HAP-1 (cell line): ENCODE data around the gene TBC1D21.
A peak's percentile ranks its signal among the peaks of the same experiment; 100 is the strongest.

Source experiments
- DNase-seq, 2 experiments: peaks; one replicate each; pipeline ENCODE4 v3.0.0-alpha.2; 2016 to 2020; ENCODE audit warnings: low spot score in 2 of 2
- H3K27me3 ChIP-seq: fragments of 250-450 bp; sonication (Bioruptor Pico); 2 replicates; pipeline ENCODE4 v1.5.1; 2020; ENCODE audit warnings: low read depth, mild to moderate bottlenecking, moderate library complexity
- H3K36me3 ChIP-seq: fragments of 250-450 bp; sonication (Bioruptor Pico); replicated peaks from 2 replicates; pipeline ENCODE4 v1.5.1; 2020; ENCODE audit warnings: mild to moderate bottlenecking
- H3K4me1 ChIP-seq: fragments of 250-450 bp; sonication (Bioruptor Pico); 2 replicates; pipeline ENCODE4 v1.5.1; 2020; ENCODE audit warnings: mild to moderate bottlenecking
- H3K4me3 ChIP-seq: fragments of 250-450 bp; sonication (Bioruptor Pico); 2 replicates; pipeline ENCODE4 v1.5.1; 2020; ENCODE audit warnings: mild to moderate bottlenecking, moderate library complexity
- H3K9me3 ChIP-seq: fragments of 250-450 bp; sonication (Bioruptor Pico); 2 replicates; pipeline ENCODE4 v1.5.1; 2020; ENCODE audit warnings: mild to moderate bottlenecking, moderate library complexity
- in situ Hi-C: fragments of 300-500 bp; cut with MboI; formaldehyde crosslinking; loops from 3 replicates; pipeline ENCODE4 v1.14.3; 2020; ENCODE audit warnings: low sequenced_read_pairs, inconsistent platforms, mixed read lengths

TBC1D21 gene, protein sequence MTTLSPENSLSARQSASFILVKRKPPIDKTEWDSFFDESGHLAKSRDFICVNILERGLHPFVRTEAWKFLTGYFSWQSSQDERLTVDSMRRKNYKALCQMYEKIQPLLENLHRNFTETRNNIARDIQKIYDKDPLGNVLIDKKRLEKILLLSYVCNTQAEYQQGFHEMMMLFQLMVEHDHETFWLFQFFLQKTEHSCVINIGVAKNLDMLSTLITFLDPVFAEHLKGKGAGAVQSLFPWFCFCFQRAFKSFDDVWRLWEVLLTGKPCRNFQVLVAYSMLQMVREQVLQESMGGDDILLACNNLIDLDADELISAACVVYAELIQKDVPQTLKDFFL

DNA sequence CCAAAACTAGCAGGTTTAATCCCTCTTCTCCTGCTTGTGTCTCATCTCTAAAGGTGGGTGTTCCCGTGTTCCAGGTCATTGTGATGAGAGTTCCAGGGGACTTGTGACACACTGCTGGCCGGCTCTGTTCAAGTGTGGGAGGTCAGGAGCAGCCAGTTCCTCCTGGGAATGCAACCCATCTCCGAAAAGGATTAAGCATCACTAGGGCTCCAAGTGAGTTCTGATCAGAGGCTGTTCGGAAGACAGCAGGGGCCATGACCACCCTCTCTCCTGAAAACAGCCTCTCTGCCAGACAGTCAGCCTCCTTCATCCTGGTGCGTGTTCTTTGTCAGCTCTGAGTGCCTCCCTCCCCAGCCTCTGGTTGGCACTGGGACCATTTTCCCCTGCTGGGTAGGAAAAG is at the start of gene TBC1D21:
Gene TBC1D21, plus strand, starts transcription at position 109 of the 400 bp plus-strand sequence. Its CDS starts 146 bp downstream, at position 255.
- in situ Hi-C loops = no loop called here
- peak in 1 of 2 experiments; percentile 7 for DNase-seq
- Histone ChIP-seq H3K4me1 (peaks cover 3% of the 10 kb centered on the region; the same call in 1 of the 2 replicates), H3K27me3 (peaks cover 49% of the 10 kb centered on the region), H3K36me3 (no peaks in the 10 kb centered on the region), H3K9me3 (no peaks in the 10 kb centered on the region), H3K4me3 (no peak within 1 kb of the TSS)

DNA sequence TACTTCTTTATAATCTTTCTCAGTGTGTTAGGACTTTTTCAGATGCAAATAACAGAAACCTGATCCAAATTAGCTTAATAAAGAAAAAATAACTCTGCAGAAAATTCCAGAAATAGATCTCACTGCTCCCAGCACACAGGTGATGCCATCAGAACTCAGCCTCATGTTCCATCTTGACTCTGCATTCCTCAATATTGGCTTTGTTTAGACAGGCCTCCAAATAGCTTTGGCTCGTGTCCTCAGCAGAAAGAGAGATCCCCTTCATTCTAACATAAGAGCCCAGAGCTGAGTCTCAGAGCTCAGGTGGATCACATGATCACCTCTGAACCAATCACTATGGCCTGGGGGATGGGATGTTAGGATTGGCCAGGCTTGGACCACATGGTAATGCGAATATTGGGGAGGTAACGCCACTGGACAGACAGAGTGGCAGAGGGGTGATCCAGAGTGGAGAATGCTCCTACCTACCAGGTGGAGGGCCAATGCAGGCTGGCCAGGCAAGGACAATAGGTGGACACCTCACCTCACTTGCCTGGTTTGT is 46.6 kb upstream of the TBC1D21 start:
- Histone ChIP-seq H3K27me3 (peaks cover 26% of the 10 kb centered on the region), H3K36me3 (no peaks in the 10 kb centered on the region), H3K4me3 (no peak overlapping the region), H3K4me1 (no peaks in the 10 kb centered on the region; the same call in 1 of the 2 replicates), H3K9me3 (peaks cover 3% of the 10 kb centered on the region; the same call in 1 of the 2 replicates)
- peak in 1 of 2 experiments; percentile 30 for DNase-seq
- in situ Hi-C loops = no loop called here

DNA sequence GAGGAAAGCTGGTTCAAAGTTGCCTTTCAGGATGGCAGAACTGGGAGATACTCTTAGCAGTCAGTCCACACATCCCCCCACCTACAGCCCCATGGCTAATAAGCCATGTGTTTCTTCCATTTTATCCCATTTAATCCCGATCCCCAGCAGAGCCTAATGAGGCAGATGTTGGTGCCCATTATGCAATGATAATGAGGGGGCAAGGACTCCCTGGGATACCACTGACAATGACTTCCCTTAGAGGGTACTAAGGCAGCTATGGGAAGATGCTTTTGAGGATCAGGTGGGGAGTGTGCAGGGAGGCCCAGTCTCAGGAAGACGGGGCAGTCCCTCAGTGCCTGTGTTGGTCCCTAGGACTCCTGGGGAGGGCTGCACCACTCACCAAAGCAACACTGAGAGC is 43.8 kb upstream of the TBC1D21 start:
- no peak overlapping the region for H3K4me3 ChIP-seq
- no peak for DNase-seq
- no peaks in the 10 kb centered on the region for H3K36me3 ChIP-seq
- H3K27me3 ChIP-seq = peaks cover 36% of the 10 kb centered on the region
- in situ Hi-C loops = no loop called here
- peaks cover 3% of the 10 kb centered on the region; the same call in 1 of the 2 replicates for H3K9me3 ChIP-seq
- H3K4me1 ChIP-seq = no peaks in the 10 kb centered on the region; the same call in 1 of the 2 replicates

DNA sequence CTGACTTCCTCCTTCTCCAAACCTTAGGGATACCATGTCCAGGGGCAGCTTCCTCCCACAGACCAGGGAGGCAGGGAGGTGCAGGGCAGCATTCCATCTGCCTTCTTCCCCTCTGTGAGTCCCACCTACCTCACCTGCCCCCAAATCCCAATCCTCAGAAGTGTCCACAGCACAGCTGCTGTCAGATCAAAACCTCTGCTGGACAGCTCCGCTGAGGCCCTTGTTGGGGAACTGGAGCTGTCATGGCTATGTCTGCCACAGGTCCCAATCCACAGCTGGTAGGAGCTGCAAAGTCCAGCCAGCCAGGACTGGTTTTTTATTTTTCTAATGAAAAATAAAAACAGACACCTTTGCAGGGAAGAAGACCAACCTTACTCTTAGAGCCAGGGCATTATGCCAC is 40.7 kb upstream of the TBC1D21 start:
- H3K9me3 ChIP-seq = peaks cover 2% of the 10 kb centered on the region; the same call in 1 of the 2 replicates
- peaks cover 59% of the 10 kb centered on the region for H3K27me3 ChIP-seq
- no peaks in the 10 kb centered on the region for H3K4me1 ChIP-seq
- H3K36me3 ChIP-seq = no peaks in the 10 kb centered on the region
- DNase-seq = no peak
- no peak overlapping the region for H3K4me3 ChIP-seq
- in situ Hi-C loops = no loop called here

DNA sequence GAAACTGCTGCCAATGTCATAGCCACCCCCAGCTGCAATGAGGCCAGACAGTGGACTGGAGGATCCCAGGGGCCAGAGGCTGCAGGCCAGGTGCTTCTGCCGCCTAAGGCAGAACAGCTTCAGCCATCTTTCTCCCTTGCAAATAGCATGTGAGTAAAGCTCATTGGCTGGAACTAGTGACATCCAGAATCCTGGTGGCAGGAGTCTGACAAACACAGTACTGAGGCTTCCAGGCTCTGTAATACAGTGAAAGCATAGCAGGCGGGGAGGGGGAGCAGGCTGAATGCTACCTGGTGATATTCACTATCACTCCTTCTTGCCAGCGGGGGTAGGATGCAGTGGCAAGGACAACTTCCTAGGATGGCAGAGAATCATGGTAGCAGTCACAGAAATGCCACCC is 36.5 kb upstream of the TBC1D21 start:
- no peak for DNase-seq
- no peaks in the 10 kb centered on the region for H3K36me3 ChIP-seq
- H3K4me3 ChIP-seq = no peak overlapping the region
- in situ Hi-C loops = no loop called here
- H3K27me3 ChIP-seq = peaks cover 80% of the 10 kb centered on the region
- H3K9me3 ChIP-seq = no peaks in the 10 kb centered on the region
- no peaks in the 10 kb centered on the region for H3K4me1 ChIP-seq

DNA sequence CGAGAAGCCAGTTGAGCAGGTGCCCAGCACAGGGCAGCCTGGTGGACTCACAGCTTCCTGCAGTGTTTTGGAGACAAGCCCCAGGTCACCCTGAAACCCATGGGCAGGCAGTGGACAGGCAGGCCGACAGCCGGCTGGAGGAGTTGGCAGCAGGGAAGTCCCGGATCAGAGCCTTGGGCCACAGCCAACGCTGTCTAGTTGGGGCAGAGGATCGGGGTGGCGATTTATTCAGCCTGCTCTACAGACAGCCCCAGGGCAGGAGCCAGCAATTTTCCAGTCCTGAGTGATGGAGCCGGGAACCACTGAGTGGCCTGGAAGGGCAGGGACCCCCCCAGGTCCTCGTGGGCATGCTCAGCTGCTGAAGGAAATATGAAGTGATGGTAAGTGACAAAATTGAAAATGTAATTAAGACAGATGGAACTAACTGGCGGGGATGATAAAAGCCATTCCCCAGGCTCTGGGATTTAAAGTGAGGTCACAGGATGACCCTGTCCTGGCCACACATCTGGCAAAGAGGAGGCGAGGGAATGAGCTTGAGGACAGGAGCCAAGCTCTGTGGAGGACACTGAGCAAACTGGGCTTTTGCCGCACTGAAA is 34.4 kb upstream of the TBC1D21 start:
- no peak for DNase-seq
- peaks cover 82% of the 10 kb centered on the region for H3K27me3 ChIP-seq

DNA sequence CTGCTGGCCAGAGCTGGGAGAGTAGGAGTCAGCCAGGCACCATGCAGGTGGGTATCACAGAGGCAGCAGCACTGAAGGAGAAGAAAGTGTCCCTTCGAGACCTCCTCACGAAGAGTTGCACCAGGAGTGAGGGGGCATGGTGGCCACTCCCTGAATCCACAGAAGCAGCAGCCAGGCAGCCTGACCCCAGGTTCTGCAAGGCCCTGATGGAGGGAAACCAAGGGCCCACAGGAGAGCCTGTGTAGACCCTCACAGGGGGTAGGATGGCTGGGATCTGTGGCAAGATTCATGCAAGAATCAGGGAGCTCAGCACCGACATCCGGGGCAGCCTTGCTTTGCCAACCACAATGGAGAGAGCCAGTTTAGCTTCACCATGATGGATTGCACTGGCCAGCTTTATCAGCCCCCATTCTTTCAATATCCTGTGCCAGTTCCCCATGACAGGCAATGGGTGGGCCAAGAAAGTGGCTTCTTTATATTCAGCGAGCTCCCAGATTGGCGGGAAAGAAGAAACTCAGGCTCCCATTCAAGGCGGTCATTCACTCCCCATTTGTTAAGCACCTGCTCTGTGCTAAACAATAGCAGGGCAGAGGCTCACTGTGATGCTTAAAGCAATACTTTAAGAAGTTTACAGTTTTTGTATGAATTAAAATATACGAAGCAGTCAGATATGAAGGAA is 33.5 kb upstream of the TBC1D21 start:
- Histone ChIP-seq H3K9me3 (no peaks in the 10 kb centered on the region), H3K4me1 (no peaks in the 10 kb centered on the region), H3K36me3 (no peaks in the 10 kb centered on the region), H3K27me3 (peaks cover 73% of the 10 kb centered on the region), H3K4me3 (no peak overlapping the region)
- in situ Hi-C loops = no loop called here
- DNase-seq = no peak

More for the DNA sequence above, 34.4 kb upstream of the TBC1D21 start:
- Histone ChIP-seq H3K4me1 (no peaks in the 10 kb centered on the region), H3K9me3 (no peaks in the 10 kb centered on the region), H3K36me3 (no peaks in the 10 kb centered on the region), H3K4me3 (no peak overlapping the region)
- in situ Hi-C loops = no loop called here

DNA sequence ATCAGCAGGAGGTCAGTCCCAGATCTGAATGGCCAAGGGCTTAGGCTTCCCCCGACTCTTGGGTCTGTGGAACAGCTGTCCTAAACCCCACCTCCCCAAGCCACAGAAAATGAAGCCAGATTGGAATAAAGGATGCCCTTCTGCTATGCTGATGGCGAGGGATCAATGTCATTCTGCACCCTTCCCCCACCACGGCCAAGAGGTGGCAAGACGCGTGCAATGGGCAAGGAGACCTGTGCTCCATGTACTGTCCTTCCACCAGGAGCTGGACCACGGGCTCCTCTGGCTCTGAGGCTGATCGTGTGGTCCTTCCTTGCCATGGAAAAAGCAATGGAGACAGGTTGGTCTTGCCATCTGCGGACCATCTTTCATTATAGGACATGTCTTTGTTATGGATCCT is 32.6 kb upstream of the TBC1D21 start:
- DNase-seq = no peak
- H3K9me3 ChIP-seq = no peaks in the 10 kb centered on the region
- H3K36me3 ChIP-seq = no peaks in the 10 kb centered on the region
- in situ Hi-C loops = no loop called here
- no peak overlapping the region for H3K4me3 ChIP-seq
- peaks cover 73% of the 10 kb centered on the region for H3K27me3 ChIP-seq
- no peaks in the 10 kb centered on the region for H3K4me1 ChIP-seq

DNA sequence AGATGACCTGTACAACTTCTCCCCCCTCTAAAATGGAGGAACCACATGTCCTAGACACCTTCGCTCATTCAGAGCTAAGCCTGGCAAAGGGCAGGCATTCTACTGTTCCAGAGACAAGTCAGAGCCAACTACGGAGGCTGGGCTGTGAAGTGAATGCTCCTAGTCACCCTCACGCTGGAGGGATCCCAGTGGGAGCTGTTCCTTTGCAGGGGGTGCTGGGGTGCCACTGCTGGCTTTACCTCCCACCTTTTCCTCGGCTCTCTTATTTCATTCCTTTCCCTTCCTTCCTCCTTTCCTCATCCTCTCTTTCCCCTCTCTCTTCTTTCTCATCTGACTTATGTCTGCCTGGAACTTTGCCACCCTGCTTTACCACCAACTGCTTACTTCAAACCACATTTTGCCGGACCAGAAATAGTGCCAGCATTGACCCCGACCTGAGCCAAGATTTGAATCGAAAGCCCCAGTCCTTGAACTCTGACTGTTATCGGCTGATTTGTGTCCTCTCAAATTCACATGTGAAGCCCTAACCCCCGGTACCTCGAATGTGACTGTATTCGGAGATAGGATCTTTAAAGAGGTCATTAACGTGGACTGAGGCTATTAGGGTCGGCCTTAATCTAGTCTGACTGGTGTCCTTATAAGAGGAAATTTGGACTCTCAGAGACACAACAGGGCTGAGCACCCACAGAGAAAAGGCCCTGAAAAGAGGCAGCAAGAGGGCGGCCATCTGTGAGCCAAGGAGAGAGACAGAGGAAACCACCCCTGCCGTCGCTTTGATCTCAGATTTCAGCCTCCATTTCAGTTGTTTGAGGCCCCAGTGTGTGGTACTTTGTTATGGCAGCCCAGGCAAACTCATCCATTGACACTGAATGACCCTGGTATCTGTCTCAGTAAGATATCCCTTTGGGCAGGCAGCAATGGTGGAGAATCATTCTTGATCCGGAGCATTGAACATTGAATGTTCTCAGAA is 31.3 kb upstream of the TBC1D21 start:
- in situ Hi-C loops = no loop called here
- Histone ChIP-seq H3K9me3 (no peaks in the 10 kb centered on the region), H3K4me3 (no peak overlapping the region), H3K36me3 (no peaks in the 10 kb centered on the region), H3K4me1 (no peaks in the 10 kb centered on the region), H3K27me3 (peaks cover 67% of the 10 kb centered on the region)
- DNase-seq = no peak

DNA sequence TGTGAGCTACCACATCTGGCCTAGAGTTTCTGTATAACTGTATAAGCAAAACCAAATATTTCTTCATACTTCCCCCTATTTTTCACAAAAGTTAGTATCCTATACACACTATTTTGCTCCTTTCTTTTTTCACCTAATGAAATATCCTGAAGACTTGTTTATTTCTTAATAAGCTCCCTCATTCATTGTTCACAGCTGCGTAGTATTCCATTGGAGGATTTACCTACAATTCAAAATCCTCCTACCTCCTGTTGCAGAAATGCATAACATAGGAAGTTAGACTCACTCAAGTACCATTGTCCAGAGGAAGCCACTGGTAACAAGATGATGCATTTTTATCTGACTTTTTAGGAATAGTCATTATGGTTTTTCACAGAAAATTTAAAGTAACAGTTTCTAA is 29.6 kb upstream of the TBC1D21 start:
- no peaks in the 10 kb centered on the region for H3K4me1 ChIP-seq
- H3K27me3 ChIP-seq = peaks cover 53% of the 10 kb centered on the region
- in situ Hi-C loops = no loop called here
- no peak for DNase-seq
- no peak overlapping the region for H3K4me3 ChIP-seq
- no peaks in the 10 kb centered on the region for H3K36me3 ChIP-seq
- no peaks in the 10 kb centered on the region for H3K9me3 ChIP-seq

DNA sequence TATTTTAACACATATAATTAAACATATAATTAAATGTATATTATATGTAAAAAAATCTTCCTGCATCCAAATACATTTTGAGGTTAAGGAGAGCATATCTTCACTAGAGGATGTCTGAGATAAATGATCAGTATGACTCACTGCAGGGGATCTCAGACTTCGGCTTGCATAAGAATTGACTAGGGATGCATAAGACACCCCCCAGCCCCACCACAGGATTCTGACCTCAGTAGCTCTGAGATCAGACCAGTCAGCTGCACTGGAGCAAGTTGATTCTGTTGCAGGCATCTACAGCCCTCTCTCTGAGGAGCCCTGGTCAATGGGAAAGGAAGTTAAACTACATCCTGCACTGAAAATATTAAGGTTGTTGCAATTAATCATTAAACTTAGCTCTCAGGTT is 29.0 kb upstream of the TBC1D21 start:
- Histone ChIP-seq H3K4me3 (no peak overlapping the region), H3K4me1 (no peaks in the 10 kb centered on the region), H3K36me3 (no peaks in the 10 kb centered on the region), H3K9me3 (no peaks in the 10 kb centered on the region), H3K27me3 (peaks cover 47% of the 10 kb centered on the region)
- no peak for DNase-seq
- in situ Hi-C loops = no loop called here

DNA sequence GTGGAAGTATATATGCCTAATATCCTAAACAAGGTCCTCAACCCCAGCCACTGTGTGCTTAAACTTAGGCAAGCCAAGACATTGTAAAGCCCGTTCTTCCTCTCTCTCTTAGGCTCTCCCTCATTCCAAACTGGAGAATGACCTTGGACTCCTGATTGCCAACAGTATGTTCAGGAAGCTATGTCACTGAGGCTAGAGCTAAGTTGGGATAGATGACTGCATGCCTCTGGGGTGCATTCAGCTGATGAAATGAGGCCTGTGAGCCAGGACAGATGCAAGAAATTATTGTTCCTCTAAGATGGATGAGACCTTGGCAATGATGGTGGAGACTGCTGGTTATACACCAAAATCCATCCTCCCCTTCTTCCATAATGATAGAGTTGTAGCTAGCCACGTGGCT is 27.9 kb upstream of the TBC1D21 start:
- H3K4me1 ChIP-seq = no peaks in the 10 kb centered on the region
- in situ Hi-C loops = no loop called here
- no peak for DNase-seq
- H3K27me3 ChIP-seq = peaks cover 35% of the 10 kb centered on the region
- no peaks in the 10 kb centered on the region for H3K9me3 ChIP-seq
- H3K4me3 ChIP-seq = no peak overlapping the region
- H3K36me3 ChIP-seq = no peaks in the 10 kb centered on the region

DNA sequence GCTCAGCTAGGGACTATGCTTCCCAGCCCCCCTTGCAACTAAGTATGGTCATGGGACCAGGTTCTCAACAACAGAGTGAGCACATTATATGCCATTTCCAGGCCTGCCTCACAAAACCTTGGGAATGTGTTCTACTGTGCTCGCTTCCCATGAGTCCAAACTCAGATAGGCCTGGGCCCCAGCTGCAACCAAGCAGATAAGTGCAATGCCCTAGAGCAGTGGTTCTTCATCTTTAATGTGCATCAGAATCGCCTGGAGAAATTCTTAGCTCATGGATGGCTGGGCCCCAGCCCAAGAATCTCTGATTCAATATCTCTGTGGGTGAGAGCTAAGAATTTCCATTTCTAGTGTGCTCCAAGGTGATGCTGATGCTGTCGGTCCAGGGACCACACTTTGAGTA is 27.5 kb upstream of the TBC1D21 start:
- in situ Hi-C loops = no loop called here
- no peaks in the 10 kb centered on the region for H3K4me1 ChIP-seq
- no peak for DNase-seq
- H3K9me3 ChIP-seq = no peaks in the 10 kb centered on the region
- H3K36me3 ChIP-seq = no peaks in the 10 kb centered on the region
- peaks cover 31% of the 10 kb centered on the region for H3K27me3 ChIP-seq
- no peak overlapping the region for H3K4me3 ChIP-seq
